Measurements from ENCODE around the gene PHEX.

- TF ChIP-seq CTCF (IDR thresholded peaks at IDR 0.05) (no peak), ZFX (IDR thresholded peaks at IDR 0.05; ENCODE audit: borderline replicate concordance) (no peak)
Measured at GRCh38 chrX:22086003-22086402, 53.9 kb downstream of the PHEX start.
